Measurements from ENCODE around the gene TAPT1.

Gene TAPT1

DNA sequence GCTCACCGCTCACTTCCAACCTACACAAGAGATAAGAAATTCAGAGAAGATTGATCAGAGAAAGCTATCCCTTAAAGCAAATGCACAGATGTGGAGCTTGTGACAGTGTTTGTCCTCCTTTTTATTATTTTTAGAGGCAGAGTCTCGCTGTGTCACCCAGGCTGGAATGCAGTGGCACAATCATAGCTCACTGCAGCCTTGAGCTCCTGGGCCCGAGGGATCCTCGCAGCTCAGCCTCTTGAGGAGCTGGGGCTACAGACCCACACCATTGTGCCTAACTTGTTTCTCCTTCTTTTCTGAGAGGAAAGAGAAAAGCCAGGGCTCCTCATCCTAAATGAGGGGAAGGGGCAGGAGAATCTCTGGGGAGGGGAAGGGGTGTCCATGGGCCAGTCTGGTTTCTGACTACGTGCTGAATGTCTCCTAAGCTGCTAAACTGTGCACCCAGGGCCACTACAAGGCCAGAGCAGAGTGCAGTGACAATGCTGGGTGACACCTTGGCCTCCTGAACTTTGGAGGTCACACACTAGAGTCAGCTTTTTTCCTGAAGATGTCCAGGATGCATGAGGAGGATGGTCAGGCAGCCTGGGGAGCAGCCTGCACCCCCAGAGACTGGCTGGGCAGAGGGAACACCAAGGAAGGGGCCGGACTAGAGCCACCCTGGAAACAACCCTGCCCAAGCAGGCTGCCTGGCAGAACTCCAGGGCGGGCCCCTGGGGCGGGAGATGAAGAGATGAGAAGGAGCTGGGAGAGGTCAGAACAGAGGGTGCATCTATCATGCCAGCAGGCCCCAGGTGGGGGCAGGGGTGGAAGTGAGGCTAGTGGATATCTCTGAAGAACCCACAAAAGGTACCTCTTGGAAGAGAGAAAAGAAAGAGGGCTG, 87.0 kb downstream of the TAPT1 start:
- Histone ChIP-seq H3K4me3 (ENCODE audit: low read depth in 1 of 2, low read length in 1 of 2) (no peak overlapping the region), H3K4me1 (ENCODE audit: control insufficient read depth in 1 of 2, insufficient read depth in 1 of 2, low read depth in 1 of 2, low read length in 1 of 2) (no peaks in the 10 kb centered on the region), H3K27ac (no peak overlapping the region), H3K36me3 (no peaks in the 10 kb centered on the region), H3K9me3 (peaks cover 5% of the 10 kb centered on the region), H3K27me3 (no peaks in the 10 kb centered on the region)
- TF ChIP-seq, protein P1, sequence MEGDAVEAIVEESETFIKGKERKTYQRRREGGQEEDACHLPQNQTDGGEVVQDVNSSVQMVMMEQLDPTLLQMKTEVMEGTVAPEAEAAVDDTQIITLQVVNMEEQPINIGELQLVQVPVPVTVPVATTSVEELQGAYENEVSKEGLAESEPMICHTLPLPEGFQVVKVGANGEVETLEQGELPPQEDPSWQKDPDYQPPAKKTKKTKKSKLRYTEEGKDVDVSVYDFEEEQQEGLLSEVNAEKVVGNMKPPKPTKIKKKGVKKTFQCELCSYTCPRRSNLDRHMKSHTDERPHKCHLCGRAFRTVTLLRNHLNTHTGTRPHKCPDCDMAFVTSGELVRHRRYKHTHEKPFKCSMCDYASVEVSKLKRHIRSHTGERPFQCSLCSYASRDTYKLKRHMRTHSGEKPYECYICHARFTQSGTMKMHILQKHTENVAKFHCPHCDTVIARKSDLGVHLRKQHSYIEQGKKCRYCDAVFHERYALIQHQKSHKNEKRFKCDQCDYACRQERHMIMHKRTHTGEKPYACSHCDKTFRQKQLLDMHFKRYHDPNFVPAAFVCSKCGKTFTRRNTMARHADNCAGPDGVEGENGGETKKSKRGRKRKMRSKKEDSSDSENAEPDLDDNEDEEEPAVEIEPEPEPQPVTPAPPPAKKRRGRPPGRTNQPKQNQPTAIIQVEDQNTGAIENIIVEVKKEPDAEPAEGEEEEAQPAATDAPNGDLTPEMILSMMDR (IDR thresholded peaks at IDR 0.05), result no peak

DNA sequence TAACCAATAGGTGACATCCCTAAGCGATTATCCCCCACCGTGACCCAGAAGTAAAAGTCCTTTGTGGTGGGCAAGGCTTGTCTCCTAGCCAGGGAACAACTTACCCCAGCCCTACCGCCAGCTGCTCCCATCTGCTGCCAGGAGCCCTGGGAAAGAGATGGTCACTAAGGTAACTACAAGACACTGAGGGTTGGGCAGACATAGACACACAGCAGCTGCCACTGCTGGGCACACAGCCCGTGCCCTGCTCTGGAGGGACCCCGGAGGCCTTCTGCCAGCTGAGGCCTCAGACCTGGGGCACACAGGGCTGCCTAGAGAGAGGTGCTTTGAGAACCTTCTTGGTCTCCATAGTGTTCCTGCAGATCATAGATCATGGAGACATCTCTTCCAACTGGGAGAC, 89.4 kb downstream of the TAPT1 start:
- Histone ChIP-seq H3K36me3 (no peaks in the 10 kb centered on the region), H3K9me3 (no peaks in the 10 kb centered on the region), H3K4me3 (ENCODE audit: low read depth in 1 of 2, low read length in 1 of 2) (no peak overlapping the region), H3K27me3 (no peaks in the 10 kb centered on the region), H3K4me1 (ENCODE audit: control insufficient read depth in 1 of 2, insufficient read depth in 1 of 2, low read depth in 1 of 2, low read length in 1 of 2) (no peaks in the 10 kb centered on the region), H3K27ac (no peak overlapping the region)
- TF ChIP-seq, protein P1 (IDR thresholded peaks at IDR 0.05), result no peak

DNA sequence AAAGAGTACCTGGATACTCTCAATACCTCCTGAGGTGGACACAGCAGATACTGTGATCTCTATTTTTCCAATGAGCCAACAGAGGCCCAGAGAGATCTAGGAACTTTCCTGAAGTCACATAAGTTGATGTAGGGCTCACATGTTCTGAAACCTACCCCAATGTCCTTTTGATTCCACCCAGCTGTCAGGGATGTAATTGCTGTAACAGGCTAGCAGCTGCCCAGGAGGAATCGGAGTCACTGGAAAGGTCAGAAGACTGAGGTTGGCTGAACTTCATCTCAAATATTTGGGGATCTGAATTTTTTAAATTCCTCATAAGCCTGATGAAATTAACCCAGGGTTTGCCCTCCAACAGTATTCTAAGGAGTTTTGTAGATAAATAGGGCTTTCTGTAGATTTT, 90.0 kb downstream of the TAPT1 start:
- Histone ChIP-seq H3K4me3 (ENCODE audit: low read depth in 1 of 2, low read length in 1 of 2) (no peak overlapping the region), H3K9me3 (no peaks in the 10 kb centered on the region), H3K36me3 (no peaks in the 10 kb centered on the region), H3K27me3 (no peaks in the 10 kb centered on the region), H3K27ac (no peak overlapping the region), H3K4me1 (ENCODE audit: control insufficient read depth in 1 of 2, insufficient read depth in 1 of 2, low read depth in 1 of 2, low read length in 1 of 2) (no peaks in the 10 kb centered on the region)
- TF ChIP-seq, protein P1 (IDR thresholded peaks at IDR 0.05), result no peak

DNA sequence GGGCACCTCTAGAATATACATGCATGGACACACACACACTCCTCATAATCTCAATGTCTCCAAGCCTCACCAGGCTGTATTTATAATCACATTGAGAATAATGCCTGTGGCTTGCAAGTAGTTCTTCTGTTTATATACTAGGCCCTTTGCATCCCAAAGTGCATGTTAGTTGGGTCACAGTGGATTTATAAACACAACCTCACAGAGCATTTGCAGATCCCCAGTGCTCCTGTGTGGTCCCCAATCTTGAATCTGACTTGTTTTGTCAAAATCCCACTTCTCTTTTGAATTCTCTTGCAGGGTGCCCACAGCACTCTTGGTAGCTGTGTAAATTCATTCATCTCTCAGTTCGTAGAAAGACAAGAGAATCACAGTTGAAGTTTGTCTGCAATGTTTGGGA, 92.9 kb downstream of the TAPT1 start:
- no peaks in the 10 kb centered on the region for H3K27me3 ChIP-seq
- no peaks in the 10 kb centered on the region for H3K36me3 ChIP-seq
- TF ChIP-seq, protein P1 (IDR thresholded peaks at IDR 0.05), result no peak
- H3K27ac ChIP-seq, result no peak overlapping the region
- no peaks in the 10 kb centered on the region for H3K4me1 ChIP-seq (ENCODE audit: control insufficient read depth in 1 of 2, insufficient read depth in 1 of 2, low read depth in 1 of 2, low read length in 1 of 2)
- H3K4me3 ChIP-seq (ENCODE audit: low read depth in 1 of 2, low read length in 1 of 2), result no peak overlapping the region
- H3K9me3 ChIP-seq, result no peaks in the 10 kb centered on the region

DNA sequence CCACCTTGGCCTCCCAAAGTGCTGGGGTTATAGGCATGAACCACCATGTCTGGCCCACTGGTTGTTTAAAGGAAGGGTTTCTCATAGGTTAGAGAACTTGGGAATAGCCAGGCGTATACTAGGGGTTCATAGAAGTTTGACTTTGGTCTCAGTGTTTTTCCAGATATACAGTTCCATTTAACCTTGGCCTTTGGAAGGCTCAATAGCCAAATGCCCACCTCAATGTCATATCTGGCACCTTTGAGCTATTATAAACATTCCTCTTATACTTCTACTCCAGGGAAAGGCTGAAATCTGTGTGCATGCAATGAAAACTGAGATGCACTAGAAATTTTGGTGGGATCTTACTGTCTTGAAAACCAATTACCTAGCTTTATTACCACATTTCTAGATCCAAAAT, 95.0 kb downstream of the TAPT1 start:
- no peak overlapping the region for H3K4me3 ChIP-seq (ENCODE audit: low read depth in 1 of 2, low read length in 1 of 2)
- no peak overlapping the region for H3K27ac ChIP-seq
- no peaks in the 10 kb centered on the region for H3K9me3 ChIP-seq
- no peaks in the 10 kb centered on the region for H3K27me3 ChIP-seq
- no peaks in the 10 kb centered on the region for H3K36me3 ChIP-seq
- H3K4me1 ChIP-seq (ENCODE audit: control insufficient read depth in 1 of 2, insufficient read depth in 1 of 2, low read depth in 1 of 2, low read length in 1 of 2), result no peaks in the 10 kb centered on the region
- TF ChIP-seq, protein P1 (IDR thresholded peaks at IDR 0.05), result no peak
